DOHH2 (cell line): ENCODE data around the gene ATP13A3.

Experiments
- H3F3A ChIP-seq: fragments of 200-600 bp; sonication (generic), shearing (Covaris generic); 2 replicates; pipeline ENCODE4 v1.6.0; 2016; ENCODE audit warnings: antibody characterized with exemption, mild to moderate bottlenecking; ENCODE audit not compliant: control insufficient read depth, insufficient read depth
- H3K27ac ChIP-seq: fragments of 200-600 bp; sonication (generic); 2 replicates; pipeline ENCODE4 v1.5.1; 2014; ENCODE audit warnings: low read depth, mild to moderate bottlenecking, low read length, moderate library complexity
- H3K27me3 ChIP-seq: fragments of 200-600 bp; sonication (generic); 2 replicates; pipeline ENCODE4 v1.6.1; 2014; ENCODE audit warnings: mild to moderate bottlenecking, low read length, mixed read lengths; ENCODE audit not compliant: control insufficient read depth
- H3K36me3 ChIP-seq: fragments of 200-600 bp; sonication (generic); 2 replicates; pipeline ENCODE4 v1.6.1; 2014; ENCODE audit warnings: mild to moderate bottlenecking, low read length, moderate library complexity, mixed read lengths; ENCODE audit not compliant: control insufficient read depth
- H3K4me1 ChIP-seq: fragments of 200-600 bp; sonication (generic); 2 replicates; pipeline ENCODE4 v1.6.1; 2014; ENCODE audit warnings: mild to moderate bottlenecking, low read length, mixed read lengths; ENCODE audit not compliant: control insufficient read depth
- H3K4me2 ChIP-seq: fragments of 200-600 bp; sonication (generic); 2 replicates; pipeline ENCODE4 v1.6.0; 2014; ENCODE audit warnings: mild to moderate bottlenecking, low read length, moderate library complexity
- H3K4me3 ChIP-seq: fragments of 200-600 bp; sonication (generic); 2 replicates; pipeline ENCODE4 v1.5.1; 2014; ENCODE audit warnings: mild to moderate bottlenecking, low read length, mixed read lengths
- H3K79me2 ChIP-seq: fragments of 200-600 bp; sonication (generic); 2 replicates; pipeline ENCODE4 v1.6.1; 2014; ENCODE audit warnings: mild to moderate bottlenecking, low read length, mixed read lengths; ENCODE audit not compliant: control insufficient read depth
- H3K9me2 ChIP-seq: fragments of 200-600 bp; sonication (generic); replicated peaks from 2 replicates; pipeline ENCODE4 v1.6.1; 2014; ENCODE audit warnings: mild to moderate bottlenecking, low read length, mixed read lengths; ENCODE audit not compliant: control insufficient read depth
- H3K9me3 ChIP-seq: fragments of 200-600 bp; sonication (generic); 2 replicates; pipeline ENCODE4 v1.6.1; 2014; ENCODE audit warnings: antibody characterized with exemption, low read length, mixed read lengths; ENCODE audit not compliant: control insufficient read depth, insufficient read depth
- H4K20me1 ChIP-seq: fragments of 200-600 bp; sonication (generic); 2 replicates; pipeline ENCODE4 v1.6.0; 2014; ENCODE audit warnings: low read depth, mild to moderate bottlenecking, antibody characterized with exemption, low read length, moderate library complexity; ENCODE audit not compliant: control insufficient read depth, insufficient read depth
- CTCF ChIP-seq: fragments of 200-600 bp; sonication (generic); IDR thresholded peaks from one replicate; pipeline ENCODE4 v1.5.1; 2014; ENCODE audit warnings: antibody characterized with exemption, mild to moderate bottlenecking, low read depth, low read length; ENCODE audit not compliant: poor library complexity, severe bottlenecking
- EZH2phosphoT487 ChIP-seq: fragments of 200-600 bp; sonication (generic); IDR thresholded peaks from 2 replicates; pipeline ENCODE4 v1.6.1; 2017; ENCODE audit warnings: borderline replicate concordance, mild to moderate bottlenecking, antibody characterized with exemption, low read length, moderate library complexity, mixed read lengths

Gene ATP13A3

GRCh38 chr3:194450341-194450740, 36.5 kb downstream of the ATP13A3 start:
- no peak overlapping the region for H3K4me2 ChIP-seq
- H3K4me3 ChIP-seq = no peak overlapping the region
- no peaks in the 10 kb centered on the region for H4K20me1 ChIP-seq
- peaks cover 11% of the 10 kb centered on the region for H3K4me1 ChIP-seq
- H3K79me2 ChIP-seq = no peaks in the 10 kb centered on the region
- H3K27ac ChIP-seq = no peak overlapping the region
- H3K9me2 ChIP-seq = no peaks in the 10 kb centered on the region
- TF ChIP-seq CTCF (no peak), EZH2phosphoT487 (no peak)
- H3K27me3 ChIP-seq = no peaks in the 10 kb centered on the region
- H3K36me3 ChIP-seq = peaks cover 69% of the 10 kb centered on the region
- H3K9me3 ChIP-seq = no peaks in the 10 kb centered on the region
- no peaks in the 10 kb centered on the region for H3F3A ChIP-seq

GRCh38 chr3:194449913-194450312, 36.9 kb downstream of the ATP13A3 start:
- H3K27ac ChIP-seq = no peak overlapping the region
- H4K20me1 ChIP-seq = no peaks in the 10 kb centered on the region
- H3K9me3 ChIP-seq = no peaks in the 10 kb centered on the region
- no peaks in the 10 kb centered on the region for H3K27me3 ChIP-seq
- no peak overlapping the region for H3K4me3 ChIP-seq
- TF ChIP-seq CTCF (no peak), EZH2phosphoT487 (no peak)
- no peaks in the 10 kb centered on the region for H3F3A ChIP-seq
- no peaks in the 10 kb centered on the region for H3K9me2 ChIP-seq
- peaks cover 11% of the 10 kb centered on the region for H3K4me1 ChIP-seq
- no peaks in the 10 kb centered on the region for H3K79me2 ChIP-seq
- peaks cover 71% of the 10 kb centered on the region for H3K36me3 ChIP-seq
- H3K4me2 ChIP-seq = no peak overlapping the region

- Histone ChIP-seq H3F3A (no peaks in the 10 kb centered on the region), H3K9me2 (no peaks in the 10 kb centered on the region), H3K27ac (no peak overlapping the region), H3K79me2 (no peaks in the 10 kb centered on the region), H4K20me1 (no peaks in the 10 kb centered on the region), H3K27me3 (no peaks in the 10 kb centered on the region), H3K36me3 (peaks cover 72% of the 10 kb centered on the region), H3K4me2 (no peak overlapping the region), H3K4me1 (peaks cover 11% of the 10 kb centered on the region), H3K4me3 (no peak overlapping the region), H3K9me3 (no peaks in the 10 kb centered on the region)
- TF ChIP-seq EZH2phosphoT487 (no peak), CTCF (no peak)
These were observed 39.1 kb downstream of the ATP13A3 start for GRCh38 chr3:194447657-194448056.

- no peak overlapping the region for H3K27ac ChIP-seq
- H3K79me2 ChIP-seq = no peaks in the 10 kb centered on the region
- peaks cover 11% of the 10 kb centered on the region for H3K4me1 ChIP-seq
- no peaks in the 10 kb centered on the region for H3K9me2 ChIP-seq
- H3K27me3 ChIP-seq = no peaks in the 10 kb centered on the region
- no peaks in the 10 kb centered on the region for H3F3A ChIP-seq
- peaks cover 75% of the 10 kb centered on the region for H3K36me3 ChIP-seq
- no peak for TF ChIP-seq EZH2phosphoT487
- no peak for TF ChIP-seq CTCF
- H4K20me1 ChIP-seq = no peaks in the 10 kb centered on the region
- H3K9me3 ChIP-seq = no peaks in the 10 kb centered on the region
- H3K4me3 ChIP-seq = no peak overlapping the region
- no peak overlapping the region for H3K4me2 ChIP-seq
These were observed 39.6 kb downstream of the ATP13A3 start for GRCh38 chr3:194447161-194447560.
